Peyer's patch (tissue), 4 donors: ENCODE measurements around the gene MYRIP.

Source experiments
- CTCF ChIP-seq, 6 experiments: fragments of 450-650 bp in 4 of 6; fragments of 200-600 bp in 2 of 6; sonication (generic) in 1 of 6; IDR thresholded peaks; one replicate each; pipeline ENCODE4 v1.5.1; 2017 to 2019; ENCODE audit warnings: antibody characterized with exemption in 6 of 6, mild to moderate bottlenecking in 3 of 6, moderate library complexity in 1 of 6
- POLR2A ChIP-seq, 2 donors: fragments of 450-650 bp; IDR thresholded peaks; one replicate each; pipeline ENCODE4 v1.5.1; 2017; ENCODE audit warnings: antibody characterized with exemption in 2 of 2, mild to moderate bottlenecking in 2 of 2, moderate library complexity in 2 of 2

GRCh38 chr3:39882111-39882510, 72.7 kb downstream of the MYRIP start:
- no peak for TF ChIP-seq CTCF (IDR thresholded peaks at IDR 0.05)
- TF ChIP-seq POLR2A (IDR thresholded peaks at IDR 0.05) = no peak
